Esophagus muscularis mucosa (tissue), 4 donors: ENCODE measurements around the gene LILRB5. TPM values are rescaled to one million over a fixed set of nuclear protein-coding genes. Genes with fewer than 3 reads are reported as not detected.

Experiments
- DNase-seq: peaks from one replicate; pipeline ENCODE4 v3.0.0-alpha.2; 2017; ENCODE audit errors: extremely low spot score
- H3K27ac ChIP-seq, 4 donors: fragments of 200-600 bp; sonication (generic); replicated peaks in 1 of 4; 1 replicate in 3 of 4; 2 replicates in 1 of 4; pipeline ENCODE4 v1.5.1; 2016 to 2019; ENCODE audit warnings: mild to moderate bottlenecking in 1 of 4
- H3K27me3 ChIP-seq, 4 donors: fragments of 200-600 bp; sonication (generic); one replicate each; pipeline versions ENCODE4 v1.5.1 to v1.6.0; 2016 to 2019
- H3K36me3 ChIP-seq, 4 donors: fragments of 200-600 bp; sonication (generic); one replicate each; pipeline ENCODE4 v1.5.1; 2016 to 2019
- H3K4me1 ChIP-seq, 4 donors: fragments of 200-600 bp; sonication (generic); one replicate each; pipeline ENCODE4 v1.5.1; 2016 to 2019
- H3K4me3 ChIP-seq, 4 donors: fragments of 200-600 bp; sonication (generic); 1 replicate in 2 of 4; 2 replicates in 2 of 4; pipeline ENCODE4 v1.5.1; 2016 to 2019; ENCODE audit warnings: mild to moderate bottlenecking in 4 of 4, moderate library complexity in 1 of 4
- H3K9me3 ChIP-seq, 4 donors: fragments of 200-600 bp; sonication (generic); 1 replicate in 3 of 4; 2 replicates in 1 of 4; pipeline ENCODE4 v1.5.1; 2016 to 2019
- CTCF ChIP-seq, 3 experiments: fragments of 200-600 bp in 2 of 3; fragments of 450-650 bp in 1 of 3; sonication (generic) in 2 of 3; IDR thresholded peaks; one replicate each; pipeline ENCODE4 v1.5.1; 2017 to 2019; ENCODE audit warnings: antibody characterized with exemption in 3 of 3, mild to moderate bottlenecking in 2 of 3, moderate library complexity in 1 of 3
- EP300 ChIP-seq: sonication (generic); formaldehyde crosslinking; IDR thresholded peaks from one replicate; pipeline ENCODE4 v1.6.1; 2017; ENCODE audit warnings: antibody characterized with exemption
- POLR2A ChIP-seq: fragments of 450-650 bp; IDR thresholded peaks from one replicate; pipeline ENCODE4 v1.6.1; 2017; ENCODE audit warnings: antibody characterized with exemption, moderate library complexity, mild to moderate bottlenecking, low read depth
- POLR2AphosphoS5 ChIP-seq, 2 donors: sonication (generic); formaldehyde crosslinking; IDR thresholded peaks; one replicate each; pipeline ENCODE4 v1.6.1; 2017; ENCODE audit warnings: antibody characterized with exemption in 2 of 2
- WGBS: methylation state at CpG from one replicate; pipeline ENCODE4 v1.1.5; 2018; 5-methylcytosine and 5-hydroxymethylcytosine counted together
- intact Hi-C: fragments of 100-400 bp; cut with DNase I; formaldehyde crosslinking; loops from one replicate; pipeline ENCODE4 v1.15.1; 2023
- total RNA-seq, 4 donors: library from RNA; depleted of rRNA; stranded (reverse); fragments of >200 nt; gene quantifications; one replicate each; pipeline versions ENCODE4 v1.1.0 to v1.2.1, GENCODE V29; 2016

LILRB5 gene
- total RNA-seq, 4 donors from 2014 or later = 16.6 to 26.6 (median 21.4) TPM

GRCh38 chr19:54206831-54207177, 50.3 kb downstream of the LILRB5 start:
- Histone ChIP-seq H3K27me3 (no peaks in the 10 kb centered on the region), H3K4me1 (peaks cover 79 to 87% (median 87%) of the 10 kb centered on the region in 4 donors), H3K4me3 (peak overlapping the region in 1 of 4 donors; percentile 4), H3K36me3 (peaks cover 46 to 73% (median 67%) of the 10 kb centered on the region in 4 donors), H3K9me3 (no peaks in the 10 kb centered on the region), H3K27ac (peak overlapping the region; percentile 12 to 67 (median 56))
- TF ChIP-seq POLR2A = no peak
- no peak for TF ChIP-seq CTCF (IDR thresholded peaks at IDR 0.05)
- no peak for TF ChIP-seq EP300
- TF ChIP-seq POLR2AphosphoS5 (IDR thresholded peaks at IDR 0.05) = no peak
- 73% methylated on average over 13 of the region's 13 CpGs for WGBS
- intact Hi-C loops = no loop called here
- DNase-seq = no peak

- intact Hi-C loops = no loop called here
- Histone ChIP-seq H3K9me3 (no peaks in the 10 kb centered on the region), H3K4me3 (peak overlapping the region in 1 of 4 donors; percentile 4), H3K36me3 (peaks cover 46 to 79% (median 69%) of the 10 kb centered on the region in 4 donors), H3K4me1 (peaks cover 85 to 93% (median 93%) of the 10 kb centered on the region in 4 donors), H3K27ac (peak overlapping the region in 1 of 4 donors; percentile 67), H3K27me3 (no peaks in the 10 kb centered on the region)
- TF ChIP-seq CTCF (IDR thresholded peaks at IDR 0.05) (no peak), POLR2A (no peak), EP300 (no peak), POLR2AphosphoS5 (IDR thresholded peaks at IDR 0.05) (no peak)
- no peak for DNase-seq
- 89% methylated on average over 23 of the region's 27 CpGs for WGBS
These were observed 50.8 kb downstream of the LILRB5 start for GRCh38 chr19:54206030-54206830.

- Histone ChIP-seq H3K4me3 (no peak overlapping the region), H3K4me1 (peaks cover 75 to 91% (median 88%) of the 10 kb centered on the region in 4 donors), H3K27ac (no peak overlapping the region), H3K36me3 (peaks cover 46 to 79% (median 69%) of the 10 kb centered on the region in 4 donors), H3K27me3 (no peaks in the 10 kb centered on the region), H3K9me3 (no peaks in the 10 kb centered on the region)
- intact Hi-C loops = loop anchor here (5.0 kb wide), 1 partner anchor 38 kb away; no protein-coding TSS in a partner anchor
- DNase-seq = no peak
- TF ChIP-seq CTCF (IDR thresholded peaks at IDR 0.05) = no peak
- no peak for TF ChIP-seq EP300
- no peak for TF ChIP-seq POLR2AphosphoS5 (IDR thresholded peaks at IDR 0.05)
- no peak for TF ChIP-seq POLR2A
- 86% methylated on average over 4 of the region's 4 CpGs for WGBS
These were observed 52.2 kb downstream of the LILRB5 start for GRCh38 chr19:54204767-54205468.

DNA sequence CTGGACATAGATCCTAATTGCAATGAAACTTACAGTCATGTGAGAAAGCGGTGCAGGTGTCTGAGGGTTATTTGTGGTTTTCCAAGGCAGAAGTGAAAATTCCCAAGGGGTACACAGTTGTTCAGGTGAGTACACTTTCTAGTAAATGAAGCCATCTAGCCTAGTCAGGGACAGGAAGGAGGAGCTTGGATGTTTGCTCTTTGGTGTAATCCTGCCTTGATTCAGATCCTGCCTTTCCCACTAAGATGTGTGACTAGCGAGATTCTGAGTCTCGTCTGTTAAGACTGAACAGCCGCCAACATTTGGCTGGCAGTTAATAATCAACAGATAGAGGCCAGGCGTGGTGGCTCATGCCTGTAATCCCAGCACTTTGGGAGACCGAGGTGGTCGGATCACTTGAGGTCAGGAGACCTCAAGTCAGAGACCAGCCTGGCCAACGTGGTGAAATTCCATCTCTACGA, 53.9 kb downstream of the LILRB5 start:
- H3K27me3 ChIP-seq = no peaks in the 10 kb centered on the region
- no peak for DNase-seq
- peaks cover 46 to 69% (median 65%) of the 10 kb centered on the region in 4 donors for H3K36me3 ChIP-seq
- intact Hi-C loops = loop anchor here (5.0 kb wide), 1 partner anchor 36 kb away; no protein-coding TSS in a partner anchor
- no peak overlapping the region for H3K27ac ChIP-seq
- no peak for TF ChIP-seq CTCF (IDR thresholded peaks at IDR 0.05)
- no peak for TF ChIP-seq EP300
- TF ChIP-seq POLR2A = no peak
- no peak for TF ChIP-seq POLR2AphosphoS5 (IDR thresholded peaks at IDR 0.05)
- peaks cover 57 to 78% (median 74%) of the 10 kb centered on the region in 4 donors for H3K4me1 ChIP-seq
- WGBS = 48% methylated on average over 9 of the region's 9 CpGs
- no peak overlapping the region for H3K4me3 ChIP-seq
- H3K9me3 ChIP-seq = no peaks in the 10 kb centered on the region
